Neural cell (in vitro differentiated cells): Measurements from ENCODE around the gene SLC9A2. TPM values are rescaled to one million over a fixed set of nuclear protein-coding genes. Genes with fewer than 3 reads are reported as not detected.

Experiments used
- H2AFZ ChIP-seq: fragments of 200-600, 300-800 bp; sonication (generic), shearing (Covaris generic); 2 replicates; pipeline ENCODE4 v1.6.0; 2014; ENCODE audit warnings: low read depth, mild to moderate bottlenecking, antibody characterized with exemption, low read length, moderate library complexity
- H3F3A ChIP-seq: fragments of 200-600 bp; shearing (Covaris generic); 2 replicates; pipeline ENCODE4 v1.6.1; 2016; ENCODE audit warnings: mild to moderate bottlenecking, moderate library complexity, mixed read lengths, antibody characterized with exemption, low read length; ENCODE audit not compliant: insufficient read depth, poor library complexity, severe bottlenecking
- H3K27ac ChIP-seq: fragments of 200-600, 300-800 bp; sonication (generic), shearing (Covaris generic); 2 replicates; pipeline ENCODE4 v1.5.1; 2014; ENCODE audit warnings: mild to moderate bottlenecking, low read length, moderate library complexity
- H3K27me3 ChIP-seq: fragments of 300-800, 200-600 bp; sonication (generic), shearing (Covaris generic); 2 replicates; pipeline ENCODE4 v1.6.0; 2014; ENCODE audit warnings: mild to moderate bottlenecking, low read depth, low read length, moderate library complexity; ENCODE audit not compliant: insufficient read depth
- H3K36me3 ChIP-seq: fragments of 300-800, 200-600 bp; sonication (generic), shearing (Covaris generic); 2 replicates; pipeline ENCODE4 v1.5.1; 2014; ENCODE audit warnings: mild to moderate bottlenecking, antibody characterized with exemption, low read length, moderate library complexity; ENCODE audit not compliant: insufficient read depth
- H3K4me2 ChIP-seq: fragments of 300-800, 200-600 bp; sonication (generic), shearing (Covaris generic); 2 replicates; pipeline ENCODE4 v1.6.0; 2014; ENCODE audit warnings: mild to moderate bottlenecking, low read length
- H3K4me3 ChIP-seq: fragments of 300-800, 200-600 bp; sonication (generic), shearing (Covaris generic); 2 replicates; pipeline ENCODE4 v1.5.1; 2014; ENCODE audit warnings: mild to moderate bottlenecking, low read length, moderate library complexity
- H3K79me2 ChIP-seq: fragments of 200-600 bp; shearing (Covaris generic); replicated peaks from 2 replicates; pipeline ENCODE4 v1.6.0; 2014; ENCODE audit warnings: mild to moderate bottlenecking, low read length, moderate library complexity; ENCODE audit not compliant: insufficient read depth
- H3K9ac ChIP-seq: fragments of 300-800, 200-600 bp; sonication (generic), shearing (Covaris generic); 2 replicates; pipeline ENCODE4 v1.6.1; 2016; ENCODE audit warnings: mild to moderate bottlenecking, low read length, mixed read lengths
- H3K9me2 ChIP-seq: fragments of 200-600 bp; shearing (Covaris generic); 2 replicates; pipeline ENCODE4 v1.6.1; 2016; ENCODE audit warnings: mild to moderate bottlenecking, low read length, mixed read lengths; ENCODE audit not compliant: insufficient read depth
- H3K9me3 ChIP-seq: fragments of 200-600, 300-800 bp; sonication (generic), shearing (Covaris generic); 2 replicates; pipeline ENCODE4 v1.6.1; 2016; ENCODE audit warnings: mild to moderate bottlenecking, mixed run types, low read length, moderate library complexity, mixed read lengths
- H4K20me1 ChIP-seq: fragments of 200-600 bp; shearing (Covaris generic); 2 replicates; pipeline ENCODE4 v1.6.1; 2016; ENCODE audit warnings: mild to moderate bottlenecking, mixed run types; ENCODE audit not compliant: insufficient read depth
- EP300 ChIP-seq: fragments of 450-650 bp; conservative IDR thresholded peaks from 2 replicates; pipeline ENCODE4 v1.6.1; 2014; ENCODE audit warnings: antibody characterized with exemption, mild to moderate bottlenecking, moderate library complexity; ENCODE audit not compliant: poor library complexity, severe bottlenecking
- EZH2 ChIP-seq: fragments of 200-600, 300-800 bp; shearing (Covaris generic), sonication (generic); IDR thresholded peaks from 2 replicates; pipeline ENCODE4 v1.6.1; 2014; ENCODE audit warnings: antibody characterized with exemption, low read length, borderline replicate concordance, mild to moderate bottlenecking; ENCODE audit not compliant: insufficient read depth, poor library complexity, severe bottlenecking
- MXI1 ChIP-seq: fragments of 450-650 bp; conservative IDR thresholded peaks from 2 replicates; pipeline ENCODE4 v1.6.1; 2014; ENCODE audit warnings: antibody characterized with exemption, mild to moderate bottlenecking; ENCODE audit not compliant: poor library complexity, severe bottlenecking
- POLR2AphosphoS5 ChIP-seq: IDR thresholded peaks from 2 replicates; pipeline ENCODE4 v1.6.1; 2012
- RAD21 ChIP-seq: fragments of 450-650 bp; conservative IDR thresholded peaks from 2 replicates; pipeline ENCODE4 v1.6.1; 2014; ENCODE audit warnings: antibody characterized with exemption, mild to moderate bottlenecking, moderate library complexity
- SMC3 ChIP-seq: fragments of 450-650 bp; conservative IDR thresholded peaks from 2 replicates; pipeline ENCODE4 v1.6.1; 2014; ENCODE audit warnings: antibody characterized with exemption, mild to moderate bottlenecking, moderate library complexity; ENCODE audit not compliant: poor library complexity
- TAF1 ChIP-seq: IDR thresholded peaks from 2 replicates; pipeline ENCODE4 v1.6.1; 2012; ENCODE audit warnings: low read depth
- polyA plus RNA-seq: library from polyadenylated mRNA; depleted of rRNA; stranded (reverse); fragments of >200 nt; gene quantifications from 2 replicates; pipeline ENCODE4 v1.2.3, GENCODE V29; 2014
- TF ChIP-seq, protein P1 (sequence below): IDR thresholded peaks from 2 replicates; pipeline ENCODE4 v1.6.1; 2012; ENCODE audit warnings: borderline replicate concordance
- TF ChIP-seq, protein P2 (sequence below): fragments of 450-650 bp; IDR thresholded peaks from 2 replicates; pipeline ENCODE4 v1.5.1; 2014; ENCODE audit warnings: antibody characterized with exemption, mild to moderate bottlenecking, moderate library complexity; ENCODE audit not compliant: poor library complexity, severe bottlenecking

Gene SLC9A2
- polyA plus RNA-seq, 1 donor from 2014 or later, result 0.09 TPM

DNA sequence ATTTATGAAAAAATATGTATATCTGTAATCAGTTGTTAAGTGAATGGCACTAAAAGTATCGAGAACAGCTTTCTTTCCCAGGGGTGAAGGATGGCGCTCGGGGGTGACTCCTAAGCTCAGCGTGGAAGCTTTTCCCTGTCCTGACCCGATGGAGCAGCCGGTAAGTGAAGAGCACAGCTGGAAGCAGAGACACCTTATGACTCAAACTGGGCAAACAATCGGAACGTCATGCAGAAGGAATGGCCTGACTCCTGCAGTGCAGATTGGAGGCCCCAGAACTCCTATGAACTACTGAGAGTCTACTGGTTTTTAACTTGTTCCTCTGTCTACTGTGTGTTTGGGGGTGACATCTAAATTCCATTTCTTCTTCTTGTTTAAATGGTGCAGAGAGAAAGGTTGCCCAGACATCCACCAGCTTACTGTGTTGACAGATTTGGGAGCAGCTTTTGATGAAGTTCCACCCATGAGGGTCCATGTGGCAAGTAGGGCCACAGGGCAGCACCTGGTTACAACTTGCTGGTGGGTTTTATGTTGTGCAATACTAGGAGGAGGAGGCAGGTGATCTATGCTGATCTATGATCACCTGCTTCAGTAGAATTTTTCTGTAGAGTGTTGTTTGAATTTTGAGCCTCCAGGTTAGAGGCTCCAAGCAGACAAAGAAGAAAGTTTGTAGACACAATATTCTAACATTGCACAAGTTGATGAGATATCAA lies 89.7 kb downstream of the SLC9A2 start:
- no peak overlapping the region for H3K4me2 ChIP-seq
- H3K9me2 ChIP-seq, result no peaks in the 10 kb centered on the region
- H3K9me3 ChIP-seq, result no peaks in the 10 kb centered on the region
- no peaks in the 10 kb centered on the region for H3K79me2 ChIP-seq
- TF ChIP-seq SMC3 (no peak), EP300 (no peak), MXI1 (no peak), TAF1 (no peak), POLR2AphosphoS5 (no peak), EZH2 (no peak)
- TF ChIP-seq, protein P1, sequence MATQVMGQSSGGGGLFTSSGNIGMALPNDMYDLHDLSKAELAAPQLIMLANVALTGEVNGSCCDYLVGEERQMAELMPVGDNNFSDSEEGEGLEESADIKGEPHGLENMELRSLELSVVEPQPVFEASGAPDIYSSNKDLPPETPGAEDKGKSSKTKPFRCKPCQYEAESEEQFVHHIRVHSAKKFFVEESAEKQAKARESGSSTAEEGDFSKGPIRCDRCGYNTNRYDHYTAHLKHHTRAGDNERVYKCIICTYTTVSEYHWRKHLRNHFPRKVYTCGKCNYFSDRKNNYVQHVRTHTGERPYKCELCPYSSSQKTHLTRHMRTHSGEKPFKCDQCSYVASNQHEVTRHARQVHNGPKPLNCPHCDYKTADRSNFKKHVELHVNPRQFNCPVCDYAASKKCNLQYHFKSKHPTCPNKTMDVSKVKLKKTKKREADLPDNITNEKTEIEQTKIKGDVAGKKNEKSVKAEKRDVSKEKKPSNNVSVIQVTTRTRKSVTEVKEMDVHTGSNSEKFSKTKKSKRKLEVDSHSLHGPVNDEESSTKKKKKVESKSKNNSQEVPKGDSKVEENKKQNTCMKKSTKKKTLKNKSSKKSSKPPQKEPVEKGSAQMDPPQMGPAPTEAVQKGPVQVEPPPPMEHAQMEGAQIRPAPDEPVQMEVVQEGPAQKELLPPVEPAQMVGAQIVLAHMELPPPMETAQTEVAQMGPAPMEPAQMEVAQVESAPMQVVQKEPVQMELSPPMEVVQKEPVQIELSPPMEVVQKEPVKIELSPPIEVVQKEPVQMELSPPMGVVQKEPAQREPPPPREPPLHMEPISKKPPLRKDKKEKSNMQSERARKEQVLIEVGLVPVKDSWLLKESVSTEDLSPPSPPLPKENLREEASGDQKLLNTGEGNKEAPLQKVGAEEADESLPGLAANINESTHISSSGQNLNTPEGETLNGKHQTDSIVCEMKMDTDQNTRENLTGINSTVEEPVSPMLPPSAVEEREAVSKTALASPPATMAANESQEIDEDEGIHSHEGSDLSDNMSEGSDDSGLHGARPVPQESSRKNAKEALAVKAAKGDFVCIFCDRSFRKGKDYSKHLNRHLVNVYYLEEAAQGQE, result no peak
- TF ChIP-seq, protein P2, sequence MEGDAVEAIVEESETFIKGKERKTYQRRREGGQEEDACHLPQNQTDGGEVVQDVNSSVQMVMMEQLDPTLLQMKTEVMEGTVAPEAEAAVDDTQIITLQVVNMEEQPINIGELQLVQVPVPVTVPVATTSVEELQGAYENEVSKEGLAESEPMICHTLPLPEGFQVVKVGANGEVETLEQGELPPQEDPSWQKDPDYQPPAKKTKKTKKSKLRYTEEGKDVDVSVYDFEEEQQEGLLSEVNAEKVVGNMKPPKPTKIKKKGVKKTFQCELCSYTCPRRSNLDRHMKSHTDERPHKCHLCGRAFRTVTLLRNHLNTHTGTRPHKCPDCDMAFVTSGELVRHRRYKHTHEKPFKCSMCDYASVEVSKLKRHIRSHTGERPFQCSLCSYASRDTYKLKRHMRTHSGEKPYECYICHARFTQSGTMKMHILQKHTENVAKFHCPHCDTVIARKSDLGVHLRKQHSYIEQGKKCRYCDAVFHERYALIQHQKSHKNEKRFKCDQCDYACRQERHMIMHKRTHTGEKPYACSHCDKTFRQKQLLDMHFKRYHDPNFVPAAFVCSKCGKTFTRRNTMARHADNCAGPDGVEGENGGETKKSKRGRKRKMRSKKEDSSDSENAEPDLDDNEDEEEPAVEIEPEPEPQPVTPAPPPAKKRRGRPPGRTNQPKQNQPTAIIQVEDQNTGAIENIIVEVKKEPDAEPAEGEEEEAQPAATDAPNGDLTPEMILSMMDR, result no peak
- H3K9ac ChIP-seq, result no peak overlapping the region
- H3K4me3 ChIP-seq, result no peak overlapping the region
- H3K27ac ChIP-seq, result no peak overlapping the region
- H3F3A ChIP-seq, result no peaks in the 10 kb centered on the region
- H2AFZ ChIP-seq, result no peak overlapping the region
- H3K27me3 ChIP-seq, result no peaks in the 10 kb centered on the region
- H3K36me3 ChIP-seq, result no peaks in the 10 kb centered on the region
- no peaks in the 10 kb centered on the region for H4K20me1 ChIP-seq

DNA sequence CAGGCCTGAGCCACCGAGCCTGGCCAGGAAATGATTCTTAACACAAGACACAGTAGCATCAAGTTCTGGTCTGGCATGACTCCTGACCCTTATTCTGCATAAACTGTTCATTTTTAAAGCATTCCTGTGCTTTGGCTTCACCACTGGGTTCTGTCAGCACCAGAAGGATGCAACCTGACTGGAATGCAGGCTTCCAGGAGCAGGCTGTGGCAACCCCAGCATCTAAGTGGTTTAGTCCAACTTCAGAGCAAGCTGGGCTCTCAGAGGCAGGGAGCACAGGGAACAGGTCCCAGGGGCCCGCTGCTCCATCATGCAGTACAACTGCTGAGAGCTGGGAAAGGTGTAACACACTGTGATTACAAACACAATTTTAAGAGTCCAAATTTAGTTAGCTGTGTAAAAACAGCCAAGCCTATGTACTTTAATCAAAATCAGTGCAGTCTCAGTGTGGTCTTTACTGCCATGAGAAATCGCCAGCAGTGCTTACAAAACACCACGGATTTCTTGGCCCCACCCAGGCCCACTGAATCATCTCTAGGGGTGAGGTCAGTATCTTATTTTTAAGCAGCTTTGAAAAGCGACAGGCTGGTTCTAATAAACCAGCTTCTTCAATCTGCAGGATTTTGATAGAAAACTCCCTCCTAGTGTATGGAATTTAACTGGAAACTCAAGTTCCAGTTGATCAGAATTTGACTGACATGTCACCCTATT lies 98.1 kb downstream of the SLC9A2 start:
- Histone ChIP-seq H3F3A (no peaks in the 10 kb centered on the region), H3K4me2 (no peak overlapping the region), H4K20me1 (no peaks in the 10 kb centered on the region), H2AFZ (no peak overlapping the region), H3K9me3 (no peaks in the 10 kb centered on the region), H3K27me3 (no peaks in the 10 kb centered on the region), H3K36me3 (peaks cover 12% of the 10 kb centered on the region), H3K4me3 (no peak overlapping the region), H3K9ac (no peak overlapping the region), H3K9me2 (no peaks in the 10 kb centered on the region), H3K79me2 (no peaks in the 10 kb centered on the region), H3K27ac (no peak overlapping the region)
- no peak for TF ChIP-seq EZH2
- no peak for TF ChIP-seq TAF1
- no peak for TF ChIP-seq MXI1
- TF ChIP-seq EP300, result no peak
- no peak for TF ChIP-seq RAD21
- no peak for TF ChIP-seq SMC3
- TF ChIP-seq, protein P1, result no peak
- TF ChIP-seq POLR2AphosphoS5, result no peak
- TF ChIP-seq, protein P2, result no peak
